Measurements from ENCODE around the gene DNPH1.

DNA sequence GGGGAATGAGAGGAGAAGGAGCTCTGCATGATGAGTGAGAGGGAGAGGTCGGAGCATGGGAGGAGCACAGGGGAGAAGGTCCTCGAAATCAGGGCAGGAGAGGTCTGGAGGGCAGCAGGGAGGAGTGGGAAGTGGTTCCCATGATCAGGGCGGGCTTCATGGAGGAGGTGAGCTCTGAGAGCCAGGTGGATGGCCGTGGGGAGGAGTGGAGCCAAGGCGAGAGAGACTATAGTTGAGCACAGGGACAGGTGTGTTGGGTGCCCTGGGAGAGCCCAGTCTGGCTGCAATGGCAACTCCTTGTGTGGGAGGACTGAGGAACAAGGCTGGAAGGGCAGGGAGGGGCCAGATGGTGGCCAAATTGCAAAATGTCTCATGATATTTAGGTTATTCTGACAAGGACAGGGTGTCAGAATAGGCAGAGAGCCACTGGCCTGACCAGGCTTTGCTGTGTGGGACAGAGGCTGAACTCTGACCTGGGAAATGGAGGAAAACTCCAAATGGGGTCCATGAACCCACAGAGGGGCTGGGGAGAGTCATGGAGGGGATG, 35.4 kb upstream of the DNPH1 start:
- TF ChIP-seq, protein P1, sequence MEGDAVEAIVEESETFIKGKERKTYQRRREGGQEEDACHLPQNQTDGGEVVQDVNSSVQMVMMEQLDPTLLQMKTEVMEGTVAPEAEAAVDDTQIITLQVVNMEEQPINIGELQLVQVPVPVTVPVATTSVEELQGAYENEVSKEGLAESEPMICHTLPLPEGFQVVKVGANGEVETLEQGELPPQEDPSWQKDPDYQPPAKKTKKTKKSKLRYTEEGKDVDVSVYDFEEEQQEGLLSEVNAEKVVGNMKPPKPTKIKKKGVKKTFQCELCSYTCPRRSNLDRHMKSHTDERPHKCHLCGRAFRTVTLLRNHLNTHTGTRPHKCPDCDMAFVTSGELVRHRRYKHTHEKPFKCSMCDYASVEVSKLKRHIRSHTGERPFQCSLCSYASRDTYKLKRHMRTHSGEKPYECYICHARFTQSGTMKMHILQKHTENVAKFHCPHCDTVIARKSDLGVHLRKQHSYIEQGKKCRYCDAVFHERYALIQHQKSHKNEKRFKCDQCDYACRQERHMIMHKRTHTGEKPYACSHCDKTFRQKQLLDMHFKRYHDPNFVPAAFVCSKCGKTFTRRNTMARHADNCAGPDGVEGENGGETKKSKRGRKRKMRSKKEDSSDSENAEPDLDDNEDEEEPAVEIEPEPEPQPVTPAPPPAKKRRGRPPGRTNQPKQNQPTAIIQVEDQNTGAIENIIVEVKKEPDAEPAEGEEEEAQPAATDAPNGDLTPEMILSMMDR (IDR thresholded peaks at IDR 0.05; ENCODE audit: poor library complexity): no peak
- TF ChIP-seq EZH2 (IDR thresholded peaks at IDR 0.05; ENCODE audit: borderline replicate concordance): no peak
- no peak for TF ChIP-seq EZH2phosphoT487 (IDR thresholded peaks at IDR 0.05; ENCODE audit: low read depth, severe bottlenecking, unreplicated experiment)
